HG03439 (cell line): ENCODE measurements around the gene SMC6.

Experiments used
- ATAC-seq: cut with Tn5 transposase; IDR thresholded peaks from one replicate; pipeline ENCODE4 v1.9.1; 2021; ENCODE audit warnings: mild to moderate bottlenecking, moderate library complexity; ENCODE audit not compliant: unreplicated experiment

SMC6 gene

DNA sequence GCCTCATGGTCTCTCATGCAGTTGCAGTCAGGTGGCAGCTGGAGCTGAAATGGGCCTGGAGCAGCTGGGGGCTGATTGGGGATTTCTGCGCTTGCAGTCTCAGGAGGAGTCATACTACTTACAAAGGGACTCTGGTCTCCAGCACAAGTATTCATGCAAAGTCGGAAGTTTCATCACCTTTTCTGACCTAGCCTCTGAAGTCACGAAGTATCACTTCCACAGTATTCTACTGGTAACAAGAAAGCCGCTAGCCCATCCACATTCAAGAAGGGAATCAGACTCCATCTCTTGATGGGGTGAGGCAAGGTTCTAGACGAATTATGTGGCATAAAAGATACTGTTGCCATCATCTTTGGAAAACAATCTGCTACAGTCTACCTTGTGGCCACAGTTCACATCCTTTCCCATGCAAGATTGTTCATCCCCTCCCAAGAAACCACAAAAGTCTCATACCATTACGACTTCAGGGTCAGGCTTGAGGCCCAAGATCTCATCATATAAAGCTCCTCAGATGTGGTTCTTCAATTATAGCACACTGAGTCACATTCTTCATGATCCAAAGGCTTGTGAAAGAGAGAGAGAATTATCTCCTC, 95.3 kb downstream of the SMC6 start:
- ATAC-seq: no peak

DNA sequence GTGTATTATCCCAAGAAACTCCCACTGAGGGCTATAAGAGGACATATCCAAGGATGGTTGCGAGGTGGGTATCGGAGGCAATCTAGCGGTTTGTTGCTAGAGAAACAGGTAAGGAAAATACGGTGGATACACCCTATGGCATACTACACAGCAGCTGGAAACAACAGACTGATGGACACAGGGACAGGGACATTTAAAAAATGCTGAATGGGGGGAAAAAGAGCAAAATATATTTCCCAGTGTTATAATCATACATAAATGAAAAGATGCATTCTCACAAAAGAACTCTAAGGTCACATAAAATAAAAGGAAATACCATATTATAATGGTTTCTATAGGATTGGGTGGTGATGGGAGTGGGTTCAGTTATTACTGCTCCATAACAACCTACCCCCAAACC, 95.9 kb downstream of the SMC6 start:
- no peak for ATAC-seq

DNA sequence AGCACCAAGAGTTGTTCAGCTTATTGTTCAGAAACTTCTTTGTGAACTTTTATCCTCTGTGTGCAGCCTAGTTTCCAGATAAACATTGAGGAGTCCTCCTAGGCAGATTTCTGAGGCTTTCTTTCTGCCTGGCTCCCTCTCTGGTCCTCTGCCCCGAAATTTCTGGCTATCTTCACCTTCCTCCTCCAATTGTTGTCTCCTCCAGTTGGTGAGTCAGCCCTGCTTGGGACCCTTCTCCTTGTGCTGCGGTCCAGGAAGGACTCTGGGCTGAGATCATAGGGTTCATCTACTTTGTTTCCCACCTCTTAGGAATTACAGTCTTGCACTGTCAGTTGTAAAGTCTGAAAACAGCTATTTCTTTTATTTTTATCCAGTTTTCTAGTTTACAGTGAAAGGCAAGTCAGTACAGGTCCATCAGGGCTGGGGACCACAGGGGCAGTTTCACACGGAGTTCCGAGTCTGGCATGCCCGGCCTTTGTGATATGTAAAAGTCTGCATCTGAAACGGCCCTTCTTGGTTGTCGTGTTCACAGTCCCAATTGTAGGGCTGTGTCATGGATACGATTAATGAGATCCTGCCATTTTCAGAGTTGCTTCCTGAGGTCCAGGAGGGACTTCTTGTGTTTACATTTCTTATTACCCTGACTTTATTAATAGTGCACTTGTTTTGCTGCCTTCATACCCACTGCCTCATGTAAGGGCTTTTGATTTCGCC, 100.8 kb downstream of the SMC6 start:
- ATAC-seq: no peak

DNA sequence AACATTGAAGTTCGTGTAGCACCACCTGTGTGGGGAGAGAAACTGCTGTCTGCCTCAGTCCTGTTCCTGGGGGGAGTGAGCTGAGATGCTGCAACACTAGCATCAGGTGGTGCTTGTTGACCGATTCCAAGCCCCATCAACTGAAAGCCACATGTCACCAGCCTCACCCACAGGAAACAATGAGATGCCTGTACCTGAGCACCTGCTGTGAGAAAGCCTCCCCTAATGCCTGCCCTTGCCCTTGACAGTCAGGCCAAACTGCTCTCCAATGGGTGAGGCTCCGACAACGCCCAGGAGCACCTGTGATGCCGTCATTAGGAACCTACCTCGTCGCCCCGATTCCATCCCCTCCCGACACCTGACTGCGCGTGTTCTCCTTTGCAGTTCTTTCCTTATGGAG, 104.6 kb downstream of the SMC6 start:
- ATAC-seq: no peak

DNA sequence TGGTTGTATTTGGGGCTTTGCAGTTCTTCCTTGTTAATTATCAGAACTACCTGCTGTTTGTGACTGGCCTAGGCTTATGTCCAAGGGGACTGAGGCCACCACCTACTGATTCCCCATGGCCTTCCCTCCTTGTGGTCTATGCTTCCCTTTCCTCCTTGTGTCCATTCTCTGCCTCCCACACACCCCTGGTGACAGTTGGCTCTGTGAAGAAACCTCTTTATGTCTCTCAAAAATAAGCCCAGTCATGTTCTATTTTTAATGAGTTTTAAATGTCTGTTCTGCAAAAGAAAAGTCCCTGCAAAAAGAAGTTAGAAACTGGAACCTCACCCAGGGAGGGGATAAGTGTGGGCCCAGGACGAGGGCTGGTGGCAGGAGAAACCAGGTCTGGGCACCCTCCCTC, 105.0 kb downstream of the SMC6 start:
- ATAC-seq: no peak

DNA sequence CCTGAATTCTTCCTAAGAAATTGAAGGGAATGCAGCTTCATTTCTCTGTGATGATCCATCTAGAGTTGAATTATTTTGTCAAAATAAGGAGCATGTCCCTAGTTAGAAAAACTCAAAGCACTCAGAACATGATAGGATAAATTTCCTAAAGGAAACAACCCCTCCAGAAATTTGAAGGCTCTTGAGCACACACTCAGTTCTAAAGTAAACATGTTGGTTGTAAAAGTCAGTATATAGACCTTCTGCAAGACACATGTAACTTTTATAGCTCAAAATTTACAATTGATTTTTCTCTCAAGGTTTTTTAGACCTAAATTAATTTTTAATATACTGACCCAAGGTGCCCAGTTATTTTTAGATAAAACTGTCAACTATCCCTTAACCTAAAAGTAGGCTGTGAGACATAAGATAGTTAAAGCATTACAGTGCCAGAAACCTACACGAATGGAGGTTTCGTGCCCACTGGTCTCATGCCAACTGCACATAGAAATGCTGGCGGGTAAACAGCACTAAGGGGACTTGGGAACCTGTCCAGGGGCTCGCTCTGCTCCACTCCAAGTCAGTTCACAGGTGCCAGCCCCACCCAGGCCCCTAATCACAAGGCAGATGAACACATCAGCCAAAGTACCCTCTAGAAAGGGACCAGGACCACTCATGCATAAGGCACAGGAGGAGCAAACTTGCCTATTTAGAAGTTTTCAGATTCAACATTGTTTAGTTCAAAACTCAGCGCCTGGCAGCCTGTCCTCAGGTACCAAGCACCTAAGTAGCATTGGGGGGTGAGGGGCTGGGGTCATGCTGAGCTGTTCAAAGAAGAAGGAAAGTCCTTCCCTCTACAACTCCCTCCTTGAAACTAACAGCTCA, 106.5 kb downstream of the SMC6 start:
- no peak for ATAC-seq

DNA sequence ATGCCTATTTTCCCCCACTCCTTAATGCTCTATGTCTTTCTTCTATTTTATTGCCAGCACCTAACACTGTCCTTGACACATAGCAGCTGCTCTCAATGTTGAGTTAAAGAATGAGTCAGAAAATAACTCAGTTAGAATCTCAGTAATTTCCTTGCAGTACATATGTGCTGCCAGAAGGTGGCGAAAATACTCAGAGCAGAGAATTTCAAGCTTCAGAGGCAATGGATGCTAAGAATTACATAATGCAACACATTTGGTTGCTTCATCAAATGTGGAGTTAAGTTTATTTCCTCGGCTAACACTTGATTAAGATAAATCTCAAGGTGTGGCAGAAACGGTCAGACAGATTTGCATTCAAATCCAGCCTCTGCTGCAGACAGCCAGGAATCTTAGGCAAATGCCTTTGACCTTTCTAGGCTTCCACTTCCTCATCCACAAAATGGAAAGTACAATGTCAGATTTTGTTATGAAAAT, 107.5 kb downstream of the SMC6 start:
- ATAC-seq: peak; percentile 71

DNA sequence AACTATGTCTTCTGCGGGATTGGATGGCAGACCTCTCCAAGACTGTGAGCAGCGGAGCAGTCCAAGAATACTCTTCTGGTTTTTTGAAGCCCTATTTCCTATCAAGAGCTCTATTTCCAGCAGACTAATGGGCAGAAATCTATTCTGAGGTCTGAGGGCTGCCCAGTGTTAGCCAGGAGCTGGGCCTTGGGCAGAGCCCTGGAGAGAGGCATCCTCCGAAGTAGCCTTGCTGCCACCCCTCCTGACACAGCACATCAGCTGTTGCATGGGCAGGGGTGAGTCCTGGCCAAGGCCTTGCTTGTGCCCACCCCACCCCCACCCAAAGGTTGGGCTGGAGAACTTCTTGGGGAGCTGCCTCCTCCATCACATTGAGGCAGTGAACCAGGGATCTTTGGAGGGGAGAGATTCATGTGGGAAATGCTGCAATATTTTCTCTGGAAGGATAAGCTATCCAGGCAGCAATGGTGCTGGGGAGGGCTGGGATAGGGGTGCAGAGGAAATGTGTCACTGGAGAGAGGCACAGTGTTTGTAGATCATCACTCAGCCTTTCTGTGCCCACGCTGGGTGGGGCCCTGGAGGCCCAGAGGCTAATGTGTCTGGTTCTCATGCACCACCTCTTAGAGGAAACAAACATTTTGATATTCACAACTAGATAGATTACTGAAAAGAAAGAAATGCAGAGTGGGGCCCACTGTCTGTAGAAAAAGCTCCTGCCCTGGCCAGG, 108.5 kb downstream of the SMC6 start:
- no peak for ATAC-seq

DNA sequence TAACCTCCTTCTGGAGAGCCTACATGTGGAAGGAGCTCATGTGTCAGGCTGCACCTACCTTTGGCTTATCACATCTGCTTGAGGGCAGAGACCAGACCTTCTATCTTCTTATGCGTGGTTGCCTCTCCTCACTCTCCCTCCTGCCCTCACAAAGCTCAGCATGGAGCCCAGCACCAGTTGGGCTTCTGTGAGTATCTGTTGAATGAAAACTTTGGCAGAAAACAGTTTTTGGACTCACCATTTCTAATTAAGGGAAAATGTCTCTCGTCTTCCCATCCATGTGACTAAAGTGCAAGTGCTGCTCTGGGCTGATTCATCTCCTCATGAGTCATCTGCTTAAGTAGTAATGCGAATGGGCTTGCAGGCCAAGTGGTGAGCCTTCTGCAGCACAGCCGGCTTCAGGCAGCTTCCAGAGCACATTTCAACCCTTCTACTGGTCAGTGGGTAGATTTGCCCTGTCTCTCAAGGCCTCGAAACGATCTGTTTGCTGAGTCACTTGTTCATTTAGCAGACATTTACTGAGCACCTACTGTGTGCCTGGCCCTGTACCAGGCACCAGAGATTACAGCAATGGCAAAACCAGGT, 110.5 kb downstream of the SMC6 start:
- ATAC-seq: no peak

DNA sequence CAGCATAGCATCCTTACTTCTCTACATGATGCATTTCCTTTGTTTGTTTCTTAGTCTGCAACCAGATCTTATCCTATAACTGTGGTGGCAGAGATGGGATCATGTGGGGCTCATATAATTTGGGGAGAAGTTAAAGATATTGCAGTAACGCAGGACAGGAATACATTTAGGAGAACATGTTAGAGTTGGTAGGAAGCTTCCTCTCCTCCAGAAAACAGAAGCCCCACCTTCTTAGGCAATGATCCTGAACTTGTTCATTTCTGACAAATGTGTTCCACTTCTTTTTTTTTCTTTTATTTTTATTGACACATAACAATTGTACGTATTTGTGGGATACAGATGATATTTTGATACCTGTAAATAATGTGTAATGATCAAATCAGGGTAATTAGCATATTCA, 113.2 kb downstream of the SMC6 start:
- no peak for ATAC-seq

DNA sequence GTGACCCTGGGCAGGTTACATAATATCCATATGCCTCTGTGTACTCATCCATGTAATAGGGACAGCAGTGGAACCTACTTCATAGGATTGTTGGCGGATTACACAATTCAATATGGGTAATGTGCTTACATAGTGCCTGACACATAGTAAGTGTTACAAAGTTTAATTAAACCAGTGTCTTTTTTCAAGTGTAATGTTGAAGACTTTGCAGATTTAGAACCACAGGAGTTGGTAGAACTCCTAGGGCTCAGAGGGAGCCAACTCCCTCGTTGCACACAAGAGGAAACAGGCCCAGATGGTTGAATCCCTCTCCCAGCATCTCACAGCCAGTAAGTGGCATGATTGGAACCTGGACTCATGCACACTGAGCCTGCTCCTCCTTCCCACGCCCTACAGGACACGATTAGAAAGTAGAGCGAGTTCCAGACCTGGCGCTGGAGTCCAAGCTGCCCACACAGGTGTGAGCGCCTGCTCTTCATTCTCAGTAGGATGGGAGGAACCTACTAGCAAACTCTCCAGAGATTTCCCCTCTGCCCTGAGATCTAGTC, 115.3 kb downstream of the SMC6 start:
- no peak for ATAC-seq

DNA sequence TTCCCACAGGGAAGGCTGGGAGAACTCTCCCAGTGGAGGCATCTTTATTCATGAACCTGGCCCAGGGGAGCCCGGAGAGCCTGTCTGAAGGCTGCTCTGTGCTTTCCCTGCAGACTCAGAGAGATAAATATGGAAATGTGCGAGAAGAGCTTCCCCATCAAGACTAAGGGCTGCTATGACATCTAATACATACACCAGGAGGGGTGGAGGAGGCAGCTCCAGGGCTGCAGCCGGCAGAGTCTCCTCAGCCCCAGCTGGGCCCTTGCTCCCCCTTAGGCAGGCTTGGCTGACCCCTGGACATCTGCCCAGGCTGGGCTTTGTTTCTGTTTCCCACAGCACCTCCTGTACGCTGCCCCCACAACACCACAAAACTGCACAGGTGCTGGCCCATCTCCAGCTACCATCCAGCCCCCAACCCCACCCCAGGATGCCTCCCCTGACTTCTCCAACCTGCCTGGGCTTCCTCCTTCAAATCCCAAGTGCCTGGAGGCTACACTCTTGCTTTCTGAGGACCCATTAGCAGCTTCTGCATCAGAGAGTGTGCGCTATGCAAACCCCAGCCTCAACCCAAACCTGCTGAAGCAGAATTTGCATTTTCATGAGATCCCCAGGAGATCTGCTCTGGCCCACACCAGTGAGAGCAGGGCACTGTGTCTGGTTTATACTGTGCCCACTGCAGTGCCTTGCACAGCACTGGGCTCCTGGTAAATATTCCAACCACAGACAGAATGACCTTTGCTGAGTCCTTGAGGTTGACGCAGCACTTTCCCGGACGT, 116.3 kb downstream of the SMC6 start:
- no peak for ATAC-seq

DNA sequence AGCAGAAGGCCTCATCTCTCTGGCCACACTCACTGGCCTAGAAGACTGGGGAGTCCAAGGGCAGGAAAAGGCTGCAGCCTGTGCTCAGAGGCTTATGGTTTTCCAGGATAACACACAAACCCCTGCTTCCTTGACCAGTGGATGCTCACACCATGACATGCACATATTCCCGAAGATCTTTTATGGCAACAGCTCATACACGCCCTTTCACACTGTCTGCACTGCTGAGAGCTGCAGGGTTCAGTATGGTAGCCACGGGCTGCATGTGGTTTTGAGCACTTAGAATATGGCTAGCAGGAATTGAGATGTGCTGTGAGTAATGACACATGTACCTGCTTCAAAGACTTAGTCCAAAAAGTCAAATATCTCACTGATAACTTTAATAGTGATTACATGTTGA, 117.4 kb downstream of the SMC6 start:
- ATAC-seq: no peak

DNA sequence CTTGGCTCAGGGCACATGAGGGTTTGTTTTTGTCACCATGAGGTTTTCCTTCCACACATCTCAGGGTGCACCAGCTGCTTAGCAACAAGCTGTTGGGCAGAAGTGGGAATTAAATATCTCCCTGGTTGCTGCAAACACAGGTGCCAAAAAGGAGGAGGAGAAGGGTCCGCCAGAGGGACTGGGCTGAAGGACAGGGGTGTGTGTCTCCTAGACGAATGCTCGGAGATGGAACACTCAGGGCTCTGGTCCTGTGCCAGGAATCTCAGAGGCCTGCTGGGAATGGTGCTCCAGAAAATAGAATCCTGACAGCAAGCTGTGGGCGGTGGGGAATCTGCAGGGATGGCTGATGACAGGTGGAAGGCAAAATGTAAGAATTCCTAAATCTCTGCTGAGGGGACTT, 118.6 kb downstream of the SMC6 start:
- ATAC-seq: no peak

DNA sequence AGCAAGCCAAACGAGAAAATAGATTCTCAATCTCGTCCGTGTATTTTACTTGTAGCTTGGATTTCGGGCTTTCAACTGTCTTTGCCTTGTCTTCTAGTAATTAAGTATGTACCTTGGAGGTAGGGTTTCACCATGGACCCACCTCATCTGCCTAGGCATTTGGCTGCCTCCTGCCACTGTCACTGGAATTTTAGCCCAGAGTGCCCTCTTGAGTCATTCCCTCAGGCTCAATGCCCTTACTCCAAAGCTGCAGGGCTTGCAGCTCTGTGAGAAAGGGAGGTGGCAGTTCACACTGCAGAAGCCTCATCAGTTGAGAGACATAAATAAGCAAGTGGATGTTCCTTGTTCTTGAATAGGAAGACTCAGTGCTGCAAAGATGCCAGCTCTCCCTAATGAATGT, 123.5 kb downstream of the SMC6 start:
- no peak for ATAC-seq

DNA sequence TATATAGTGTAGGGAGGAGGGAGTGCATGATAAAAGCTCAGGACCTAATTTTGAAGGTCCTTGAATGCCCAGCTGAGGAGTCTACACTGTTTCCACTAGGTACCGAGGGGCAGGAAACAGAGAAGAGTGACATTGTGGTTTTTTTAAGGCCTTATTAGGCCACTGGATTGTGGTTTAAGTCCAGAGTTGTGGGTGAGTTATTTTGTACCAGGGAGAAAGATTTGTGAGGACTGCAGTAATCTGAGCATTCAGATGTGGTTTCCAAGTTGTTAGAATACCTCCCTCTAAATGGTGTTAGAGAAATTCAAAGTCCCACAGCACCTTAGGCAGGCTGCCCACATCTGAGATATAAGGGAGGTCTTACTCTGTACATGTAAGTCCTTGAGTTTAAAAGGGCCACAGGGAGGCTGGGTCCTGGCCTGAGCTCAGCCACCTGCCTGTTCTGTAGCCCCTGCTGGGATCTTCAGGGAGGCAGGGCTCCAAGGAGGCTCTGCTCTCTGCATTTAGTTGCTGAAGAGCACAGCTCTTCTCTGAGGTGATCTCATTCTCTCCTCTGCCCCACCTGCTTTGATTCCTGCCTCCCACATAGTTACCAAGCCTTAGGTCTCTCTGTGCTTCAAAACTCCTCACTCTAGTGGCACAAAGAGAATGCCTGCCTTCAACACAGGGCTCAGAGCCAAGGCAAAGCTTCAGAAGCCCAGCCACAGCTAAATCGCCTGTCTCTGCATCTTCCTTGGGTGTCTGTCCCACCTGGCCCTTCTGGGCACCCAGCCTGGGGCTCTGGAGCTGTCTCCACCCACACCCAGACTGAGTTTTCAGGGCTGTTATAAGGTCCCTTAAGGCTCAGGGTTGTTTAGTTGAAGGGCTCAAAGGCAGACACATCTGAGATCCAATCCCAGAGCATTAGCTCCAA, 125.0 kb downstream of the SMC6 start:
- ATAC-seq: no peak

DNA sequence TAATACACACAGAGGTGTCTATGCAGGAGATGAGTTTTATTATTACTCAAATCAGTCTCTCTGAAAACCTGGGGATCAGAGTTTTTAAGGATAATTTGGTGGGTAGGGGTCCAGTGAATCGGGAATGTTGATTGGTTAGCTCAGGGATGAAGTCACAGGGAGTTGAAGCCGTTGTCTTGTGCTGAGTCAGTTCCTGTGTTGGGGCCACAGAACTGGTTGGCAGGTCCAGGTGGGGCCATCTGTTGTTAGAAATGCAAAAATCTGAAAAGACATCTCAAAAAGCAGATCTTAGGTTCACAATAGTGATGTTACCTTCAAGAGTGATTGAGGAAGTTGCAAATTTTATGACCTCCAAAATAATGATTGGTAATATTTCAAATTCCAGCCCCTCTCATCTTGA, 126.2 kb downstream of the SMC6 start:
- ATAC-seq: no peak

DNA sequence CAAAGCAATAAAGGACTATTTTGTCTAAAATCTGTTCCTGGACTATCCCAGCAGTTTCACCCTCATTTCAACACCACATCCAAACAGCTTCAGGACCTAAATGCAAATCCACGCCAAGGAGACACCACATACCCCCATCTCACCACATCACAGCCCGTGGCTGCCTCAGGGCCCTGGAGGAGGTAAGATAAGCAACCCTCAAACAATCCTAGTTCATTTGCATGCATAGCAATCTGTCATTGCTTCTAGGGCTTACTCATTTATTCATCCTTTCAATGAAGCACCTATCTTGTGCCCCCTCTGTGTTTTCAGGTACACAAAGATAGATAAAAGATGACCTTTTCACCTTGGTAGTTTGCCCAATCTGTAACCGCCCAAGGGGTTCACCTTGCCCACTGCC, 126.6 kb downstream of the SMC6 start:
- ATAC-seq: no peak

DNA sequence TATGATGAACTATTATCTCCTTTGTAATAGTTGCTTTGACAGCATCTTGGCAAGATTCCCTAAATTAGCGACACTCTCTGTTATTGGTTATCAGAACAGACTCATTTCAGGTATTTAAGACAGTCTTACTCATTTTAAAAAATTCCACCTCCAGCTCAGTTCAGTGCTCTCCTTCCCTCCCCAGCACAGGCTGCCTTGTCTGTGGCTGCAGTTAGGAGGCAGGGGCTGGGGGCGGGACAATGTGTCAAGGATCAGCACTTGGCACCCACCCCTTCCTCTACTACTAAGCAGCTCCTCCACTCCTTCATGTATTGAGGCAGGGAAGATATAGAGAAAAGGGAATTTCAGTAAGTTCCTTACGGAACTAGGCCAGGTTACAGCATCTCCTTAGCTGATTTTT, 128.2 kb downstream of the SMC6 start:
- no peak for ATAC-seq
